GM21381 (cell line): ENCODE measurements around the gene TRAP1.
"Not testable (repeated sequence)": the region's sequence is repeated elsewhere in the genome, so short reads cannot be mapped to it uniquely, and the experiment has no call there.

Experiments
- ATAC-seq: cut with Tn5 transposase; IDR thresholded peaks from one replicate; pipeline ENCODE4 v1.9.1; 2021; ENCODE audit warnings: mild to moderate bottlenecking, moderate library complexity; ENCODE audit not compliant: unreplicated experiment

The TRAP1 gene

GRCh38 chr16:3714378-3714777 lies 2.9 kb downstream of the TRAP1 start:
- not testable (repeated sequence) for ATAC-seq

GRCh38 chr16:3713587-3714242 lies 3.6 kb downstream of the TRAP1 start:
- no peak for ATAC-seq

DNA sequence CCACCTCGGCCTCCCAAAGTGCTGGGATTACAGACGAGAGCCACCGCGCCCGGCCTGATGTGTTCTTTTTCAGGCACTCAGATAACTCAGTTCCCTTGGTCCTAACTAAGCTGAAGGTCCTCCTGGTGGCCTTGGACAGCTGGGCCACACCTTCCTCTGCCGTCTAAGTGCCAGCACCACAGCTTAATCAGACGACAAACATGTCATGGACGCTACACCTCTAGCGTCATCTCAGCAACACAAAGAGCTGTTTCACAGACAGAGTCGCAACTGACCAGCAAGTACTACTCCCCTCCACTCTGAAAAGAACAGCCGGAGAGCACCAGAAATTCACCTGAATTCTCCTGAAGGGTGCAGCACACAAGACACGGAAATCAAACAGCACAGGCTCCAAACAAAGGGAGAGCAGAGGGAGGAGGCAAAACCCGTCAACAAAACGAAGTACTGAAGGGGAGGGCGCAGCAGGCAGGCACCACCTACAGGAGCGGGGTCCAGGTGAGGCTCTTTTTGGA lies 4.4 kb downstream of the TRAP1 start:
- no peak for ATAC-seq

DNA sequence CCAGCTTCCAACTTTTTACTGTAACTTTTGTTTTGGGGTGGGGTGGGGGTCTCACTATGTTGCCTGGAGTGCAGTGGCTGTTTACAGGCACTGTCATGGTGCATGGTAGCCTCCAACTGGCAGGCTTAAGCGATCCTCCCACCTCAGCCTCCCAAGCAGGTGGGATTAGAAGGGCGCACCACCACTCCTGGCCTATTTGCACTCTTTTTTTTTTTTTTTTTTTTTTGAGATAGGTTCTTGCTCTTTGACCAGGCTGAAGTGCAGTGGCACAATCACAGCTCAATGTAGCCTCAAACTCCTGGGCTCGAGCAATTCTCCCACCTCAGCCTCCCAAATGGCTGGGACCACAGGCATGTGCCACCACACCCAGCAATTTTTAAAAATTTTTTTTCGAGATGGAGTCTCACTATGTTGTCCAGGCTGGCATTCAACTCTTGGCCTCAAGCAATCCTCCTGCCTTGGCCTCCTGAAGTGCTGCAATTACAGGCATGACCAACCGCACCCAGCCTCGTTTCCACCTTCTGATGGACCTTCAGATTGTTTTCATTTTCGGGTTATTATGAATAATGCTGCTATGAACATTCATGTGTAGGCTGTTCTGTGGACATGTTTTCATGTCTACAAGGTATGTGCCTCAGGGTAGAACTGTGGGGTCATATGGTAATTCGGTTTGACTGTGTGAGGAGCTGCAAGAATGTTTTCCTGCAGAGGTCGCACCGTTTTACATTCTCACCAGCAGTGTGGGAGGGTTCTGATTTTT lies 10.9 kb downstream of the TRAP1 start:
- ATAC-seq: no peak

- no peak for ATAC-seq
Measured at GRCh38 chr16:3702082-3702481, 15.2 kb downstream of the TRAP1 start.

DNA sequence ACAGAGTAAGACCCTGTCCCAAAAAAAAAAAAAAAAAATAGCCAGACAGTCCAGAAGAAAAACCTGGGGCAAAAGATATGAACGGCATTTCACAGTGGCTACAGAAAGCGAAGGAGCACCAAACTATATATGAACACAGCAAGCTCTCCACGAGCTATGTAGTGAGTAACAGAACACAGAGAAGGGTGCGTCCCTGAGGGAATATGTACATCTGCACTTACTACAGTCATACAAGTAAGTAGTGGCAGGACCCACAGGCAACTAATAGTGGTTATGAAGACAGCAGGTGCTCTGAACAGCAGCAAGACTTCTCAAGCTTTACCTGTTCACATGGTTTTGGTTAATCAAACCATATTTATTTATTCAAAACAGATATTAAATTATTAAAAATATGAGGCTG lies 15.8 kb downstream of the TRAP1 start:
- ATAC-seq: no peak

GRCh38 chr16:3698941-3699340 lies 18.4 kb downstream of the TRAP1 start:
- ATAC-seq: no peak

GRCh38 chr16:3696425-3697218 lies 20.7 kb downstream of the TRAP1 start:
- ATAC-seq: no peak

- ATAC-seq: no peak
Measured at GRCh38 chr16:3695610-3696369, 21.5 kb downstream of the TRAP1 start.

DNA sequence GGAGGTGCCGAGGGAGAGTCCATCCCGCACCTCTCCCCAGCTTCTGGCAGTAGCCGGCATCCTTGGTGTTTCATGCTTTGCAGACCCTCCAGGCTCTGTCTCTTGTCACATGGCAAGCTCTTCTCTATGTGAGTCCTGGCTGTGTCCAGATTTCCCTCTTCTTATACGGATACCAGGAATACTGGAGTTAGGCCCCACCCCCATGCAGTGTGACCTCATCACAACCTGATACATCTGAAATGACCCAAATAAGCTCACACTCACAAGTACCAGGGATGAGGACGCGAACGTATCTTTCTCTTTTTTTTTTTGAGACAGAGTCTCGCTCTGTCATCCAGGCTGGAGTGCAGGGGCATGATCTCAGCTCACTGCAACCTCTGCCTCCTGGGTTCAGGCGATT lies 23.3 kb downstream of the TRAP1 start:
- no peak for ATAC-seq

GRCh38 chr16:3691761-3692160 lies 25.6 kb downstream of the TRAP1 start:
- no peak for ATAC-seq

- no peak for ATAC-seq
Measured at GRCh38 chr16:3690980-3691720, 26.2 kb downstream of the TRAP1 start.

GRCh38 chr16:3690470-3690928 lies 26.8 kb downstream of the TRAP1 start:
- peak; percentile 65 for ATAC-seq

DNA sequence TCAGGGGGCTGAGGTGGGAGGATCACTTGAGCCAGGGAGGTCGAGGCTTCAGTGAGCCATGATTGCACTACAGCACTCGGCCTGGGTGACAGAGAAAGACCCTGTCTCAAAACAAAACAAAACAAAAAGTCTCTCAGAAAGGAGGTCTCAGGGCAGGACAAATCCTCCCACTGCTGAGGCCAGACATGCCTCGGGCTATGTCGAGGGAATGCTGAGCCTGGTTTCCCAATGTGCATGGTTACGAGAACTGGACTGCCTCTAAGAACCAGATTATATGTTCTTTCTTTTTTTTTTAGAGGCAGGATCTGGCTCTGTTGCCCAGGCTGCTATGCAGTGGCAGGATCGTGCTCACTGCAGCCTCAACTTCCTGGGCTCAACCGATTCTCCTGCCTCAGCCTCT lies 27.6 kb downstream of the TRAP1 start:
- no peak for ATAC-seq

GRCh38 chr16:3687792-3688191 lies 29.5 kb downstream of the TRAP1 start:
- ATAC-seq: no peak

DNA sequence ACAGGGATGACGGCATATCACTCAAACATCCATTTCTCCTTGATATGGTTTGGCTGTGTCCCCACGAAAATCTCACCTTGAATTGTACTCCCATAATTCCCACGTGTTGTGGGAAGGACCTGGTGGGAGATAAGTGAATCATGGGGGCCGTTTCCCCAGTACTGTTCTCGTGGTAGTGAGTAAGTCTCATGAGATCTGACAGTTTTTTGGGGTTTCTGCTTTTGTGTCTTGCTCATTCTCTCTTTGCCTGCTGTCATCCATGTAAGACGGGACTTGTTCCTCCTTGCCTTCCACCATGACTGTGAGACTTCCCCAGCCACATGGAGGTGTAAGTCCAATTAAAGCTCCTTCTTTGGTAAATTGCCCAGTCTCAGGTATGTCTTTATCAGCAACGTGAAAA lies 30.3 kb downstream of the TRAP1 start:
- no peak for ATAC-seq

DNA sequence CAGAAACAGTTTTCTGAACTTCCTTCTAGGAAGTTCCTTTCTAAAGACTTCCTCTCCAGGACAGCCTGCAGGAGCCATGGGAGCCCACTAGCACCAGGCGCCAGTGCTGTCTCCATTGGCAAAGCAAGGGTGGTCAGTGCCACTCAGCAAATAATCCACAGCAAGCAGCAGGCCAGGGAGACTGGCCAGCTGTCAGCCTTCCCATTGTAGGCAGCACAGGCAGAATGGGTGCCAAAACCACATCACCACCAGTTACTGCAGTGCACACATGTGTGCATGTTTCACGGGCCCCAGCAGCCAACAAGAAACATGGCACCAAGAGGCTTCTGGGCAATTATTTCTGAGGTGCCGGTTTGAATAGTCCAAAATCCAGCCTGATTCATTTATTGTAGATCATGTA lies 36.1 kb downstream of the TRAP1 start:
- no peak for ATAC-seq

DNA sequence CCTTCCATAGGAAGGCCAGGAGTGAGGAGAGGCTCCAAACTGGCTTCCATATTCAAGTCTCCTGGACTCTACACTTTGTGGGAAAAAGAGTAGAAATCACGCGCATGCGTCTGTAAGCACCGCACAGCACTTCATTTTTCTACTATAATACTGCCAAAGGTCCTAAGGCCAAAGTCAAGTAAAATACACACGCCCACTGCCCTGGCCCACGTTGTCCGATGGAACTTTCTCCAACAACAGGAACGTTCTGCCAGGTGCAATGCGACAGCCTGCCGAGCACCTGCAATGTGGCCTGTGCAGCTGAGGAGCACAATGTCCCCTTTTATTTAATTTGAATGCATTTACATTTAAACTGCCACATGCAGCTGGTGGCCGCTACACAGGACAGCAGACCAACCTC lies 39.3 kb downstream of the TRAP1 start:
- ATAC-seq: no peak

GRCh38 chr16:3675601-3676130 lies 41.7 kb downstream of the TRAP1 start:
- ATAC-seq: no peak
